SK-MEL-5 (cell line): ENCODE data around the gene ADM2. TPM values are rescaled to one million over a fixed set of nuclear protein-coding genes. Genes with fewer than 3 reads are reported as not detected.

ENCODE experiments used
- DNase-seq: peaks from one replicate; pipeline ENCODE4 v3.0.0-alpha.2; 2016; ENCODE audit warnings: low read depth, low spot score
- in situ Hi-C: cut with HindIII; loops from 2 replicates; pipeline ENCODE4 v1.10.0; 2016; ENCODE audit warnings: low sequenced_read_pairs, high pct_unique_total_duplicates, low pct_unique_long_range_greater_than_20kb
- total RNA-seq: library from RNA; depleted of rRNA; stranded (reverse); fragments of >200 nt; shearing (Covaris generic); gene quantifications from 2 replicates; pipeline ENCODE4 v1.2.3, GENCODE V29; 2014

ADM2 gene
- total RNA-seq, 1 experiment from 2014 or later: 1.1 TPM

DNA sequence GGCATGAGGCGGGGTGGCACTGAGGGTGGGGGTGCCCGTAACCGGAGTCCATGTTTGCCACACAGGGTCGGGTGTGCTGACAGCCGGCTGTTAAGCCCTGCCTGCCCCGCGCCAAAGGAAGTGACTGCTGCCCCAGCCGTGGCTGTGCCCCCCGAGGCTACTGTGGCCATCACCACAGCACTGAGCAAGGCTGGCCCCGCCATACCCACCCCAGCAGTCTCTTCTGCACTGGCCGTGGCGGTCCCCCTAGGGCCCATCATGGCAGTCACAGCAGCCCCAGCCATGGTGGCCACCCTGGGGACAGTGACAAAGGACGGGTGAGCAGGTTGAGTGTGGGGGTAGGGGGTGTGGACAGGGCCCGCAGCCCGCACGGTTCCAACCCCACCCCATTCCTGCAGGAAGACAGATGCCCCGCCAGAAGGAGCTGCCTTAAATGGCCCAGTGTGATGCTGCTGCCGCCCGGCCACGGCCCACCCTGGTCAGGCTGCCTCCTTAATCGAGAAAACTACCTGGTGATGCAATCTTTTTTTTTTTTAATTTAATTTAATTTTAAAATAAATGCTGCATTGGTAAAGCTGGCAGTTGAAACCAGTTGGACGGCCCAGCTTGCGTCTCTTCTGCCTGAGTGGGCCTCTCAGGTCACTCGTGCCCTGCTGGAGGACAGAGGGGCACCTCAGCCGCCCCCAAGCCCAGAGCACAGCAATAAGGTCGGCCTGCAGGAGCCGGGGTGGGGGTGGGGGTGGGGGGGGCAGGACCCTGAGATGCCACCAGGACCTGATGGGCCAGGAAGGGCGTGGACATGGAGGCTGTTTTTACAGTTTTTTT lies 37.3 kb upstream of the ADM2 start:
- in situ Hi-C loops: no loop called here
- DNase-seq: no peak

DNA sequence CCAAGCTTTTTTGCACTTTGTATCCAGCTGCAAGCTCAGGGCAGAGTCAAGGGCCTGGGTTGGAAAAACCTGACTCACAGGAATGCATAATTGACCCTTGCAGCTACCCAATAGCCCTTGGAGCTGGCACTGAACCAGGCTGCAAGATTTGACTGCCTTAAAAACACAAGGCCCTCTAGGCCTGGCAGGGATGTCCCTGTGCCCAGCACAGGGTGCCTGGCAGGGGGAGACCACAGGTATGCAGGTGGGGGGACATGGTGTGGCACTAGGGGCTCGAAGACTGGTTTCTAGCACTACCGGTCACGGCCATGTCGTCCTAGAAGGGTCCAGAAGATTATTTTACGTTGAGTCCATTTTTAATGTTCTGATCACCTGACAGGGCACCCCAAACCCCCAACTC lies 36.7 kb upstream of the ADM2 start:
- in situ Hi-C loops: no loop called here
- no peak for DNase-seq

DNA sequence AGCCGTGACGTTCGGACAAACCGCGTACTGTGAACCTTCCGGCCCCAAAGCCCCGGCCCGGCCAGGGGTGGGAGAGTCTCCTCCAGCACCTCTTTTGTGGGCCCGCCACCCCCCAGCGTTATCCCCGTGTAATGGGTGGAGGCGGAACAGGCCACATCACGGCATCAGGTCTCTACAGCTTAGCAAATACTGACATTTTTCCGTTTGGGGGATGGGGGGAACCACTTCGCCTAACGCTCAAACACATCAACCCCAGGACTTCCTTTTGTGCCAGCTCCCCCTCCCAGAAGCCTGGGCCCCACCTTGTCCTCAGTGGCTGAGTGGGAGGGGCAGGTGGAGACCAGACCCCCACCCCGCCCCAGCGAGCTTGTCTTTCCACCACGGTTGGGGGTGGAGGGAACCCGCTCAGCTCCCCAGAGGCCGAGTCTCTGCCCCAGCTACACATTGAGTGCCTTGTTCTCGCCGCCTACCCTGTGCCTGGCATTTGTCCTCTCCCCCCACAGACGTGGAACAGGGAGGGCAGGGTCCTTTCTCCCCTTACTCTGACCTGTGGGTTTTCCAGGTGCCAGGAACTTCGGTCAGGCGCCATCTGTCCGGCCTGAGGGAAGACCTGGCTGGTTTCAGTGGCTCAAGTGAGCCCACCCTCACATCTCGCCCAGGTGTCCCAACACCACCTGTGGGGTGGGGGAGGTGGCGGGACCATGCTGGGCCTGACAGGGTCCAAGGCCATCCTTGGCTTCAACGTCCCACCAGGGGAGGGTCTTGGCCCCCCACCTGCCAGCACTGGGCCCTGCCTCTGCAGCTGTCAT lies 36.1 kb upstream of the ADM2 start:
- DNase-seq: no peak
- in situ Hi-C loops: no loop called here

DNA sequence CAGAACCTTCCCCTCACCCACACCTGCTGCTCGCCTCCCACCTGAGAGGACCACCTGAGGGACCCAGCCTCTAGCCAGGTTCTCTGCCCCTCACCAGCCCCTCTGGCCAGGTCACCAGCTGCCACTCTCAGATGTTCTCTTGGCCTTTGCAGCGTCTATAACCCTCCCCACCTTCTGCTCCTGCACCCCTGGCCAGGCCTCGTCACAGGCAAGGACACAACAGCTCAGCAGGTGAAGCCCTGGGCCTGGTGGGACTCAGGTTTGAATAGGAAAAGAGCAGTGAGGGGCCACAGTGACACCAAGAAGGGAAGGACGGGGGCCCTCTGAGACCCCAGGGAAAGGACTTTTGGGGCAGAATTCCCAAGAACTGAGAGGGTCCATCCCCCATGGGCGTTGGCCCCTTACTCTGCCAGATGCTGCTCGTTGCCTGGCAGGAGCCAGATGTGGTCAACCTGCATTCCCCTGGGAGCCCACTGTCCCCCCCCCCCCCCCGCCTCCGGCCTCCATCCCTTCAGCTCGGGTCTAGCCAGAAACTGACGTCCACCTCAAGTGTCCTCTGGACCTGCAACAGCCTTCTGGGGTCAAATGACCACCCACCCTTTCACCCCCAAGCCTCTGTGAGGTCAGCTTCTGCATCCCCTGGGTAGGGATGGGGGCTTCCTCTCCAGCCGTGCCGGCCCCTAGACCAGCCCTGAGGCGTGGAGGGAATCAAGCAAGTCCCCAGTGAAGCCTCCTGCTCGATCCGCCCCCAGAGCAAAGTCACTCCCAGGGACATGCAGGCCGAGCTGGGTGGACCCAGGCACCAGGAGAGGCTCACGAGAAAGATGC lies 35.2 kb upstream of the ADM2 start:
- no peak for DNase-seq
- in situ Hi-C loops: no loop called here

DNA sequence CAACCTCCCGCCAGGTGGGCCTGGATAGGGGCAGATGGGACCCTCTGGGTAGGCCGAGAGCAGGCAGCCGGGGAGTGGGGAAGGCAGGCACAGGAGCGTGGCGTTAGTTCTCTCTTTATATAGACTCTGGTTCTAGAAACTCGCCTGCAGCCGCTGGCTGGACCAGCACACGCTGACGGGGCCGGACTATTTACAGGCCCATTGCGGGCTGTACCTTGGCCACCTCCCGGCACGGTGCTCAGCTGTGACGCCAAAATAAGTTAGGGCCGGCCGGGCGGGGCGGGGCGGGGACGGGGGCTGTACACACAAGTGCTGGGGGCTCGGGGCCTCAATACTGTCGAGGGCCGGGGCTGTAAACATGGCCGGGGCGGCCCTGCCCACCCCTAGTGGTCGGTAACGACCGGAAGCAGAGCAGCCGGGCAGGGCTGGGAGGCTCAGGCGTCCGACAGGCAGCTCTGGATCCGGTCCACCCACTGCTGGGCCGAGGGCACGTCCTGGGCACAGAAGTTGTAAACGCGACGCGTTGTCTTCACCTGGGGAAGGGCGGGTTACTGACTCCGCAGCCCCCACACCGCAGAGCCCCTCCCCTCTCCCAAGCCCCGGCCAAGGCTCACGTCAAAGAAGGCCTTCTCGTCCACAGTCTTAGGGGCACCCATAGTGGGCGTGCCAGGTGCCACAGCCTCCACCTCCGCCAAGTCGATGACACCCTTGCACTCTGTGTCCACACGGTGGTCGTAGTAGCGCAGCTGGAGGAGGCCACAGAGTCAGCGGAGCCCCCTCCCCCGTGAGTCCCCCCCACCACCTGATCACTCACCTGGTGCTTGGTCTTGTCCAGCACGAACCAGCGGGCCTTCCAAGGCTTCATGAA lies 34.4 kb upstream of the ADM2 start:
- DNase-seq: no peak
- in situ Hi-C loops: no loop called here

DNA sequence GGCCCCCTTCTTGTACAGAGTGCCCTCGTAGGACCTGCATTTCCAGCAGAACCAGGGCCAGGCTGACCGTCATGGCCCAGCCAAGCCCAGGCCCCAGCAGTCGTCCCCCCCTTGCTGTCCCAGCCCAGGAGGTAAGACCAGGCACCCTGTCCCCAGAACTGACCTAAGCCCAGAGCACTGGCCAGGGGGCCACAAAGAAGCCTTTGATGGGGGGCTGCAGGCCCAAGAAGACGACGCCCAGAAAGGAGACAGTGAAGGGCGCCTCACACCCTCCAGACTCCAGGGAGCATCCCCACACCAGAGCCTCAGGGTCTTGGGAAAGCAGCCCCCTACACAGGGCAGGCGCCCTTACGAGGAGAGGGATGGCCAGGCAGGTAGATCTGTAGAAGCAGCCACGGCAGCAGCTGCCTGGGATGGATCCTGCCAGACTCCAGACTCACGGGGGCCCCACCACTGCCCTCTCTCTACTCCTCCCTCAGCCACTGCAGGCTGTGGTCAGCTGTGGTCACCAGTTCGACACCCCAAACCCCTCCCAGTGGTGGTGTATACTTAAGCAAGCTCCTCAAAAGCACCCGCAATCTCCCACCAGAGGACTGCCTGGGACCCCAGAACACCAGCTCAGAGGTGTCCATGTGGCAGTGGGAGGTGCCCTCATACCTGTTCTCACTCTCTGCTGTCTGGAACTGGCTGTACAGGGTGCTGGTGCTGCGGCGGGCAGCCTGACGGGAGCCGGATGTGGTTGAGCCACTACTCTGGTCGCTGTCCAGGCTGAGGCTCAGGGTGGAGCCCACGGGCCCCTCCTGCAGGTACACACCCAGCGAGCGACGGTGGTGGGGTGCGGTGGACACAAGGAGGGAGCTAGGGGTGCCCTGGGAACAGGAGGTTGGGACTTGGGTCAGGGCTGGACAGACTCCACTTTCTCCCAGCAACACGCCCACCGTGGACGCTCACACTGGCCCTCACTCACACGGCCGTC lies 33.5 kb upstream of the ADM2 start:
- DNase-seq: no peak
- in situ Hi-C loops: no loop called here

DNA sequence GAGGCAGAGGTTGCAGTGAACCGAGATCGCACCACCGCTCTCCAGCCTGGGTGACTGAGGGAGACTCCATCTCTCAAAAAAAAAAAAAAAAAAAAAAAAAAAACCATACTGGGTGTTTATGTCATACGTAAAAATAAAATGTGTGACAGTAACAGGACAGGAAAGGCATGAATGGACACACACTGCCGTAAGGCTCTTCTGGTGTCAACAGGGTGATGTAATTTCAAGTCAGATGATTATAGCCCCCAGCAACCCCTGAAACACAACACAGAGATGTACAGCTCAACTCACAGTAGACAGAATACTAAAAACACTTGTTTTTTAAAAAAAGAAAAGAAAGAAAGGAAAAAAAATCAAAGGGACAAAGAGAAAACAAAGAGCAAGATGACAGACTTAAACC lies 28.7 kb upstream of the ADM2 start:
- DNase-seq: no peak
- in situ Hi-C loops: no loop called here

DNA sequence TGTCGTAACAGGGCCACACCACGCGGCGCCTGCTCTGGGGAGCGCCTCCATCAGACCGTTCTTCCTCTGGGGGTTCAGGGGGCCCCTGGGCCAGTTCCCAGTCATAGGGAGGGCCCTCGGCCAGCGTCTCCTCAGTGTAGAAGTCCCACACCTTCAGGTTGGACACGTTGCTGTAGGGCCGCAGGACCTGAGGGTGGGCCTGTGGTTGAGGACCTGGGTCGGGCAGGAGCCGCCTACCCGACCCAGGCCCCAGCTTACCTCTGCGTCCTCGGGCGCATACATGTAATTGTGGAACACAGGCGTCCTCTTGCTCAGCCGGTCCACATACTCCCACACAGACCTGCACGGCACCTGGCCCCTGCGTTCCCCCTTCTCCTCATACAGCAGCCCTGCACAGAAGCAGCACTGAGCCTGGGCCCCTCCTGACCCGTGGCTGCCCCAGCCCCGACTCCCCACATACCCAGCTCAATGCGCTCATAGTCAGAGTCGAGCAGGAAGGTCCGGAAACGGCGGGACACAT lies 26.7 kb upstream of the ADM2 start:
- in situ Hi-C loops: no loop called here
- DNase-seq: no peak

DNA sequence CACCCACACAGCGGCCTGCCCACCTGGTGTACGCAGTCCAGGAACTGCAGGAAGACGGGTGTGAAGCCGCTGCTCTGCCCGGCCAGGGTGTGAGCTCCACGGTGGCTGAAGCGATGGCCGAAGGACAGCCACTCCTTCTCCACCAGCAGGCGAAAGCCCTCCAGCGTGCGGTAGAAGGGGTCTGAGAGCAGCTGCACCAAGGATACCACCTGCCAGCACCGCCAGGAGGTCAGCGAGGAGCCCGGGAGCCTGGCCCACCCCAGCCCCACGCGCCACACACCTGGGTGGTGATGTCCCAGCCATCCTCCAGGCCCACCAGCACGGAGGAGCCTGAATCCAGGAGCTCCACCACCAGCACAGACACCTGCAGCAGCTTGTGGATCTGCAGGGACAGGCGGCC lies 26.1 kb upstream of the ADM2 start:
- DNase-seq: no peak
- in situ Hi-C loops: no loop called here

DNA sequence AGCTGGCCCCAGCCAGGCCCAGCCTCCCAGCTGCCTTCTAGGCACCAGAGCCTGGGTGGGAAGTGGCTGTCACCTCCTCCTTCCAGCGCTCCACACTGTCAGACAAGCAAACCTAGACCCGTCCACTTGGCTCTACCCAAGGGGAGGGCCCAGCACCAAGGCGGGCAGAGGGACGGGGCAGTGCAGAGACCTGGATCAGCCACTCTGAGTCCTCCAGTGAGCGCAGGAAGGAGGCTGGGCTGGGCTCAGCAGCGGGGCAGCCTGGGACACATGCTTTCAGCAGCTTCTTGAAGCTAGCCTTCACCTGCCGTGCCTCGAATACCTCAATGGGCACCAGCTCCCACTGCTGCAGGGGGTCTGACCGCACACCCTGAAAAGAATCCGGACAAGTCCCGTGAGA lies 25.3 kb upstream of the ADM2 start:
- in situ Hi-C loops: no loop called here
- DNase-seq: no peak

DNA sequence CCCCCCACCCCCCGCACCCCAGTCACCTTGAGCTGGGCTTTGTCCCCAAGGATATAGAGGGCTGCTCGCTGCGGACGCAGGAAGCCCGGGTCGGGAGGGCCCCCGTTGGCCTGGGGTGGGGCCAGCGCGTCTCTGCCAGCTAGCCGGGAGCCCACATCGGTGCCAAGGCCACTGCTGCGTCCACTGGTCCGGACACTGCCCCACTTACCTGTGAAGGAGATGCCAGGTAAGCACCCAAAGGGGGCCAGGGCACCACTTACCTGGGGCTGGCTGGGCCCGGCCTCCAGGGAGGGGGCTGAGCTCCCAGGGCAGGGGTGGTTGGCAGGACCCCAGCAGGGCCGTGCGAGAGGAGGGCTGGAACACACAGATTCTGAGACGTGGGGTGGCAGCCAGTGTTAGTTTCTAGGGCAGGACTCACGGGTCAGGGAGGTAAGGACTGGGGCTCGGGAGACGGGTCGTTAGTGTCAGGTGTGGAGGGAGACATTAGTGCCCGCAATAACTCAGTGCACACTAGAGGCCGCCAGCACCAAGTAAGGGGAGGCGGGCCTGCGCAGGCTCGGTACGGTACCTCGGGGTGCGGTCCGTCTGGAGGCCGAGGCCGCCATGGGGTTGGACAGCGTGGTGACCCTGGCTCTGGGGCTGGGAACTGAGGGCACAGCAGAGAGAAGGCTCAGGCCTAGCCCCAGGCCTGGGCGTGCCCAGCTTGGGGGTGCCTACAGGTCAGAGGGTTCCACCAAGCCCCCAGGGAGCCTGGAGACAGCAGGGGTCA lies 24.7 kb upstream of the ADM2 start:
- in situ Hi-C loops: no loop called here
- no peak for DNase-seq

DNA sequence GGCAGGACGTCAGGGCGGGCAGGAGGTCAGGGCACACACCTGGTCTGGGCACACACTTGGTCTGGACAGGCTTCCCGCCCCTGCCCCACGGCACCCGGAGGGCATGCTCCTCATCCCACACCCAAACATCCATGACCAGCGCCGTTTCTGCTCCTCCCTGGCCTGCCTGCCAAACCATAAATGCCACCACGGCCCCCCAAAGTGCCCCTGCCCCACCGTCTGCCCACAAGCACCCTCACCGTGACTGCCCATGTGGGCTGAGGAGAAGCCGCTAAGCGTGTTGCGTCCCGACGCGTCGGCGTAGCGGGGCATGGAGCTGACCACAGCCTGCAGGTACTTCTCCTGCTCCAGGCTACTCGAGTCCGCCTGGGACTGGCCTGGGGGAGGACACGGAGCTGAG lies 22.3 kb upstream of the ADM2 start:
- in situ Hi-C loops: no loop called here
- DNase-seq: no peak

DNA sequence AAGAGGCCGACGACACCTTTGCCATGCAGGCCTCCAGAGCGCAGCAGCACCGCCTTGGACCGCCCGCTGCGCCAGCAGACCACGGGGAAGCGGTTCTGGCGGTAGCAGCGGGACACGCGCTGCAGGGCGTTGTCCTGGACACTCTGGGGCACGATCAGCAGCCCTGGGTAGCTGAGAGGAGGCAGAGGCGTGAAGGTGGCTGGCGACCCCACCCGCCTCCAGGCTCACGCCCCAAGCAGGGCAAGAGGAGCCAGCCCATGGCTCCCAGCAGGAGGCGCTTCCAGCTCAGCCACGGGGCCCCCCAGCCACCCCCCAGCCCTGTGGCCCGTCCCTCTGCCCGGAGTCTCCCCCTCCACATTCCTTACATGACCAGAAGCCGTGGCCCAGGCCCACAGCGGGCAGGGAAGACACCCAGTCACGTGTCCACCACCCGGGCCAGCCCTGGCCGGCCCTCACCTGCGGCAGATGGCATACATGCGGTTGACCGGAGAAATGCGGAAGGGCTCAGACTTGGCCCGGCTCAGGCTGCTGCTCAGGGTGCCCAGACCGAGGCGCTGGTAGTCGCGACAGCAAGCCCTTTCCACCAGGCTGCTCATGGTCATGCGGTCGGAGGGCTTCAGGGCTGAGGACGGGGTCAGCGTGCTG lies 21.7 kb upstream of the ADM2 start:
- in situ Hi-C loops: no loop called here
- DNase-seq: no peak

DNA sequence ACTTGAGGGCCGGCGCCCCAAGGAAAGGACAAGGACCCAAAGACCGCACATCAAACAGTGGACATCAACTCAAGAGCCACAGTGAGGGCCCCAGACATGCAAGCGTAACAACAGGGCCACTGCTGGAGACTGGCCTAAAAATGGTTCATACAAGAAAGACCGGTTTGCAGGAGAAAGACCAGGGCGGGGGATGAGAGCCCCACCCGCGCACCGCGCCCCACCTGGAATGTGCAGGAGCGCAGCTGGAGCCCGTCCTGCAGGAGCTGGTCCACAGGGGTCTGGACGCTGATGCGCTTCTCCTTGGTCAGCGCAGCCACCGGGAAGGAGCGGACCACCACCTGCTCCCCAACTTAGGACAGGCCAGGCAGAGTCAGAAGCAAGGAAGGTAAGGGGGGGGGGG lies 20.4 kb upstream of the ADM2 start:
- no peak for DNase-seq
- in situ Hi-C loops: no loop called here

DNA sequence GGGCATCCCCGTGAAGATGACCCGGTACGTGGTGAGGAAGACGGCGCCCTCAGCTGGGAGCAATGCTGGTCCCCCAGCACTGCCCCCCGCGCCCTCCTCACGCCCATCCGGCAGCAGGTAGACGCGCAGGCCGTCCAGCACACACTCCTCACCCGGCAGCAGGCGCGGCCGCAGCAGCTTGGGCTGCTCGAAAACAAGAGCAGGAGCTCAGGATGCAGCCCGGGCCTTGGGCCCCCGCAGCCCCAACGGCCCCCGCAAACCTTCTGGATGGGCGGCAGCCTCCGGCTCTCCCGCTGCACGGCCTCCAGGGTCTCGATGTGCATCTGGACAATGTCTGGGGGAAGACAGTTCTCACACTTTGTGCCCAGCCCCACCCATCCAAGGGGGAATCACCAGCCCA lies 19.8 kb upstream of the ADM2 start:
- in situ Hi-C loops: no loop called here
- no peak for DNase-seq
